SK-N-SH (cell line): ENCODE results near the gene GTF2F2. TPM values are rescaled to one million over a fixed set of nuclear protein-coding genes. Genes with fewer than 3 reads are reported as not detected.

Source experiments
- CTCF ChIA-PET: fragments of 300-600, 350-600 bp; formaldehyde crosslinking; extraction: SDS; loops from one replicate; lab custom pipeline; 2021; lab: Yijun Ruan, JAX
- POLR2A ChIA-PET: fragments of 350-600 bp; sonication (Branson Sonifier 250); formaldehyde crosslinking; extraction: SDS; loops from one replicate; lab custom pipeline; 2020; ENCODE audit warnings: antibody characterized with exemption, inconsistent platforms; lab: Yijun Ruan, JAX
- DNase-seq: peaks from one replicate; pipeline ENCODE4 v3.0.0; 2012
- H2AFZ ChIP-seq: fragments of 200-600 bp; sonication (generic); 2 replicates; pipeline ENCODE4 v1.8.1; 2016; ENCODE audit warnings: antibody characterized with exemption, mild to moderate bottlenecking, low read depth
- H3F3A ChIP-seq: fragments of 200-600 bp; sonication (generic); replicated peaks from 2 replicates; pipeline ENCODE3; 2016; ENCODE audit warnings: antibody characterized with exemption, mild to moderate bottlenecking; ENCODE audit not compliant: insufficient read depth
- H3K27ac ChIP-seq, 2 experiments: fragments of 200-500 bp in 1 of 2; fragments of 200-600 bp in 1 of 2; sonication (Bioruptor generic) in 1 of 2; sonication (generic), shearing (Covaris generic) in 1 of 2; 2 replicates each; pipeline versions ENCODE4 v1.5.1 to v1.6.1; 2014 to 2016; ENCODE audit warnings: low read depth in 2 of 2, inconsistent platforms in 1 of 2, low read length in 1 of 2, mild to moderate bottlenecking in 1 of 2, mixed read lengths in 1 of 2
- H3K27me3 ChIP-seq: fragments of 200-600 bp; sonication (generic), shearing (Covaris generic); 2 replicates; pipeline ENCODE4 v1.6.1; 2016; ENCODE audit warnings: mixed run types; ENCODE audit not compliant: insufficient read depth
- H3K36me3 ChIP-seq, 2 experiments: fragments of 200-500 bp in 1 of 2; fragments of 200-600 bp in 1 of 2; sonication (Bioruptor generic) in 1 of 2; sonication (generic) in 1 of 2; replicated peaks in 1 of 2; 2 replicates each; pipeline versions ENCODE3 to v1.5.1; 2014 to 2016; ENCODE audit warnings: low read length in 1 of 2, mild to moderate bottlenecking in 1 of 2; ENCODE audit not compliant: insufficient read depth in 2 of 2, control insufficient read depth in 1 of 2
- H3K4me1 ChIP-seq, 2 experiments: fragments of 200-500 bp in 1 of 2; fragments of 200-600 bp in 1 of 2; sonication (Bioruptor generic) in 1 of 2; sonication (generic), shearing (Covaris generic) in 1 of 2; 2 replicates each; pipeline versions ENCODE4 v1.5.1 to v1.6.1; 2014 to 2016; ENCODE audit warnings: low read depth in 1 of 2, low read length in 1 of 2, mixed run types in 1 of 2; ENCODE audit not compliant: insufficient read depth in 2 of 2, control insufficient read depth in 1 of 2
- H3K4me2 ChIP-seq: fragments of 200-600 bp; sonication (generic), shearing (Covaris generic); 2 replicates; pipeline ENCODE4 v1.6.1; 2017; ENCODE audit warnings: mixed run types
- H3K4me3 ChIP-seq, 2 experiments: fragments of 200-500 bp in 1 of 2; fragments of 200-600 bp in 1 of 2; sonication (Bioruptor generic) in 1 of 2; sonication (generic), shearing (Covaris generic) in 1 of 2; 2 replicates each; pipeline versions ENCODE4 v1.5.1 to v1.8.1; 2014 to 2016; ENCODE audit warnings: low read depth in 2 of 2, inconsistent platforms in 1 of 2, low read length in 1 of 2, mild to moderate bottlenecking in 1 of 2, mixed read lengths in 1 of 2, moderate library complexity in 1 of 2
- H3K79me2 ChIP-seq: fragments of 200-600 bp; sonication (generic); 2 replicates; pipeline ENCODE4 v1.8.1; 2017; ENCODE audit warnings: mild to moderate bottlenecking; ENCODE audit not compliant: insufficient read depth
- H3K9ac ChIP-seq: fragments of 200-600 bp; sonication (generic); 2 replicates; pipeline ENCODE4 v1.6.1; 2017; ENCODE audit warnings: mixed run types
- H3K9me2 ChIP-seq: fragments of 200-600 bp; sonication (generic); 2 replicates; pipeline ENCODE4 v1.6.1; 2017; ENCODE audit warnings: mixed run types
- H3K9me3 ChIP-seq: fragments of 200-600 bp; sonication (generic); 2 replicates; pipeline ENCODE4 v1.6.1; 2017; ENCODE audit warnings: mixed run types, mild to moderate bottlenecking, moderate library complexity
- H4K20me1 ChIP-seq: fragments of 200-600 bp; sonication (generic); 2 replicates; pipeline ENCODE4 v1.6.1; 2017; ENCODE audit warnings: mild to moderate bottlenecking, mixed run types; ENCODE audit not compliant: insufficient read depth
- ELF1 ChIP-seq: IDR thresholded peaks from 2 replicates; pipeline ENCODE4 v1.4.0; 2012
- EP300 ChIP-seq, 2 experiments: IDR thresholded peaks; 2 replicates each; pipeline versions ENCODE4 v1.4.0 to v1.6.1; 2012; ENCODE audit warnings: borderline replicate concordance in 1 of 2, low read depth in 1 of 2, low read length in 1 of 2
- FOSL2 ChIP-seq: IDR thresholded peaks from 2 replicates; pipeline ENCODE4 v1.4.0; 2012; ENCODE audit warnings: low read depth, mild to moderate bottlenecking, moderate library complexity, borderline replicate concordance
- FOXJ3 ChIP-seq: sonication (generic); formaldehyde crosslinking; IDR thresholded peaks from 2 replicates; pipeline ENCODE4 v1.5.1; 2020; ENCODE audit warnings: mild to moderate bottlenecking, missing genetic modification reagents
- FOXM1 ChIP-seq: IDR thresholded peaks from 2 replicates; pipeline ENCODE4 v1.4.0; 2012; ENCODE audit warnings: low read depth, mild to moderate bottlenecking
- GABPA ChIP-seq: IDR thresholded peaks from 2 replicates; pipeline ENCODE4 v1.4.0; 2012; ENCODE audit warnings: low read depth, mild to moderate bottlenecking
- MEF2A ChIP-seq: IDR thresholded peaks from 2 replicates; pipeline ENCODE4 v1.4.0; 2012; ENCODE audit warnings: low read depth, borderline replicate concordance
- MXI1 ChIP-seq: IDR thresholded peaks from 2 replicates; pipeline ENCODE4 v1.6.1; 2012; ENCODE audit warnings: mild to moderate bottlenecking, low read depth, low read length, improper control_type of control experiment
- NFIC ChIP-seq: IDR thresholded peaks from 2 replicates; pipeline ENCODE4 v1.4.0; 2012; ENCODE audit warnings: borderline replicate concordance
- REST ChIP-seq: IDR thresholded peaks from 2 replicates; pipeline ENCODE4 v1.6.1; 2012; ENCODE audit warnings: mild to moderate bottlenecking, low read depth, low read length, moderate library complexity
- SIN3A ChIP-seq: IDR thresholded peaks from 2 replicates; pipeline ENCODE4 v1.6.1; 2012; ENCODE audit warnings: low read depth, mild to moderate bottlenecking, low read length, moderate library complexity, borderline replicate concordance
- TCF12 ChIP-seq: IDR thresholded peaks from 2 replicates; pipeline ENCODE4 v1.4.0; 2012
- TEAD4 ChIP-seq: IDR thresholded peaks from 2 replicates; pipeline ENCODE4 v1.4.0; 2012; ENCODE audit warnings: mild to moderate bottlenecking, borderline replicate concordance; ENCODE audit not compliant: insufficient read depth
- USF2 ChIP-seq: fragments of 150-350 bp; IDR thresholded peaks from 2 replicates; pipeline ENCODE4 v1.6.1; 2017; ENCODE audit warnings: antibody characterized with exemption, low read length, low read depth, borderline replicate concordance
- YY1 ChIP-seq: IDR thresholded peaks from 2 replicates; pipeline ENCODE4 v1.4.0; 2012; ENCODE audit warnings: low read depth, mild to moderate bottlenecking
- ZBTB33 ChIP-seq: IDR thresholded peaks from 2 replicates; pipeline ENCODE4 v1.4.0; 2012; ENCODE audit warnings: low read depth, borderline replicate concordance
- WGBS: methylation state at CpG from one replicate; pipeline ENCODE4 v1.1.6; 2017; ENCODE audit warnings: low lambda C conversion rate; 5-methylcytosine and 5-hydroxymethylcytosine counted together
- polyA plus RNA-seq, 3 experiments: library from polyadenylated mRNA; depleted of rRNA; stranded (reverse); fragments of >200 nt; gene quantifications; 2 replicates each; pipeline ENCODE4 v1.2.3, GENCODE V29; 2012

The GTF2F2 gene
- polyA plus RNA-seq, 1 of the 3 experiments (the other 2 are of a cell fraction) = 24.2 TPM

GRCh38 chr13:45314822-45315221 lies 194.5 kb downstream of the GTF2F2 start:
- CTCF ChIA-PET = interaction anchor here (1.3 kb wide), 2 partner anchors 79 to 267 kb away, joined by 3 to 5 read pairs; no protein-coding TSS in a partner anchor
- Histone ChIP-seq H3F3A (peaks cover 11% of the 10 kb centered on the region), H3K36me3 (no peaks in the 10 kb centered on the region), H3K79me2 (no peaks in the 10 kb centered on the region), H4K20me1 (no peaks in the 10 kb centered on the region), H3K4me1 (peaks cover 0 to 5% of the 10 kb centered on the region in 2 experiments; a peak in 1 of 4 replicates), H3K27ac (no peak overlapping the region), H2AFZ (no peak overlapping the region), H3K27me3 (no peaks in the 10 kb centered on the region), H3K4me3 (no peak overlapping the region), H3K9me3 (no peaks in the 10 kb centered on the region), H3K9me2 (no peaks in the 10 kb centered on the region)
- POLR2A ChIA-PET = no interaction called here
- TF ChIP-seq FOXJ3 (CRISPR knock-in tag) (no peak), USF2 (no peak), FOSL2 (no peak), MXI1 (no peak), TCF12 (no peak), NFIC (no peak), GABPA (no peak), FOXM1 (no peak), EP300 (IDR thresholded peaks at IDR 0.05; ENCODE audit: borderline replicate concordance in 1 of 2, low read depth in 1 of 2, low read length in 1 of 2) (no peak), REST (no peak), ZBTB33 (no peak), TEAD4 (no peak), MEF2A (no peak), ELF1 (no peak), YY1 (no peak), SIN3A (no peak)
- TF ChIP-seq, all 33 proteins: peak for 0
- DNase-seq = no peak
- no peak overlapping the region for H3K4me2 ChIP-seq
- H3K9ac ChIP-seq = no peak overlapping the region
- WGBS = 97% methylated on average over 10 of the region's 10 CpGs
